Type B pancreatic cell (in vitro differentiated cells): Measurements from ENCODE around the gene RIMS1. TPM values are rescaled to one million over a fixed set of nuclear protein-coding genes. Genes with fewer than 3 reads are reported as not detected.
A peak's percentile ranks its signal among the peaks of the same experiment; 100 is the strongest.

Experiments
- DNase-seq: peaks from one replicate; pipeline ENCODE4 v3.0.0; 2021; ENCODE audit warnings: mixed read lengths; ENCODE audit not compliant: unreplicated experiment; ENCODE audit errors: extremely low spot score
- H3K27ac Mint-ChIP-seq: 2 replicates; pipeline ENCODE4 v1.8.0; 2021; ENCODE audit warnings: mild to moderate bottlenecking, mixed read lengths
- H3K27me3 Mint-ChIP-seq: 2 replicates; pipeline ENCODE4 v1.8.0; 2021; ENCODE audit warnings: mixed read lengths
- H3K36me3 Mint-ChIP-seq: 2 replicates; pipeline ENCODE4 v1.8.0; 2021; ENCODE audit warnings: mixed read lengths
- H3K4me1 Mint-ChIP-seq: one replicate; pipeline ENCODE4 v1.8.0; 2021; ENCODE audit warnings: mixed read lengths; ENCODE audit not compliant: unreplicated experiment
- H3K4me3 Mint-ChIP-seq: 2 replicates; pipeline ENCODE4 v1.8.0; 2021; ENCODE audit warnings: mild to moderate bottlenecking, mixed read lengths
- H3K9me3 Mint-ChIP-seq: 2 replicates; pipeline ENCODE4 v1.8.0; 2021; ENCODE audit warnings: mixed read lengths
- CTCF ChIP-seq: fragments of 200-600 bp; sonication (generic); conservative IDR thresholded peaks from 2 replicates; pipeline ENCODE4 v1.5.0; 2021; ENCODE audit warnings: antibody characterized with exemption, mild to moderate bottlenecking
- total RNA-seq: library from RNA; stranded (reverse); gene quantifications from 2 replicates; pipeline ENCODE4 v1.2.1, GENCODE V29; 2021; ENCODE audit warnings: low replicate concordance

Gene RIMS1
- total RNA-seq, 1 donor from 2014 or later = 5.9 TPM

GRCh38 chr6:72410769-72411168, 524.4 kb downstream of the RIMS1 start:
- H3K27me3 Mint-ChIP-seq = peaks cover 22% of the 10 kb centered on the region
- no peak for TF ChIP-seq CTCF
- no peaks in the 10 kb centered on the region for H3K4me1 Mint-ChIP-seq
- no peak for DNase-seq
- no peaks in the 10 kb centered on the region for H3K36me3 Mint-ChIP-seq
- no peak overlapping the region for H3K27ac Mint-ChIP-seq
- H3K9me3 Mint-ChIP-seq = no peaks in the 10 kb centered on the region
- H3K4me3 Mint-ChIP-seq = no peak overlapping the region

- Mint-ChIP-seq H3K4me1 (no peaks in the 10 kb centered on the region), H3K4me3 (no peak overlapping the region), H3K27ac (no peak overlapping the region), H3K9me3 (no peaks in the 10 kb centered on the region), H3K27me3 (peaks cover 27% of the 10 kb centered on the region), H3K36me3 (no peaks in the 10 kb centered on the region)
- DNase-seq = peak; percentile 84
- TF ChIP-seq CTCF = peak; percentile 100
Observed at GRCh38 chr6:72411872-72412708, 525.7 kb downstream of the RIMS1 start.

GRCh38 chr6:72412709-72413044, 526.3 kb downstream of the RIMS1 start:
- no peak for TF ChIP-seq CTCF
- Mint-ChIP-seq H3K27me3 (peaks cover 27% of the 10 kb centered on the region), H3K36me3 (no peaks in the 10 kb centered on the region), H3K9me3 (no peaks in the 10 kb centered on the region), H3K4me3 (no peak overlapping the region), H3K4me1 (peaks cover 1% of the 10 kb centered on the region), H3K27ac (no peak overlapping the region)
- DNase-seq = no peak

- H3K27ac Mint-ChIP-seq = no peak overlapping the region
- DNase-seq = no peak
- no peaks in the 10 kb centered on the region for H3K9me3 Mint-ChIP-seq
- no peaks in the 10 kb centered on the region for H3K36me3 Mint-ChIP-seq
- peaks cover 11% of the 10 kb centered on the region for H3K4me1 Mint-ChIP-seq
- no peak overlapping the region for H3K4me3 Mint-ChIP-seq
- H3K27me3 Mint-ChIP-seq = peaks cover 27% of the 10 kb centered on the region
- TF ChIP-seq CTCF = no peak
Observed at GRCh38 chr6:72413884-72414283, 527.5 kb downstream of the RIMS1 start.

- Mint-ChIP-seq H3K9me3 (no peaks in the 10 kb centered on the region), H3K4me3 (no peak overlapping the region), H3K36me3 (no peaks in the 10 kb centered on the region), H3K4me1 (peaks cover 11% of the 10 kb centered on the region), H3K27me3 (peaks cover 27% of the 10 kb centered on the region), H3K27ac (no peak overlapping the region)
- no peak for TF ChIP-seq CTCF
- no peak for DNase-seq
Observed at GRCh38 chr6:72414657-72415056, 528.3 kb downstream of the RIMS1 start.
